GM18505 (cell line): Measurements from ENCODE around the gene AMIGO3.

Source experiments
- ATAC-seq: cut with Tn5 transposase; IDR thresholded peaks from one replicate; pipeline ENCODE4 v1.9.1; 2021; ENCODE audit not compliant: unreplicated experiment
- POLR2A ChIP-seq: IDR thresholded peaks from 4 replicates; pipeline ENCODE4 v1.6.1; 2011; ENCODE audit warnings: borderline replicate concordance; ENCODE audit not compliant: insufficient read depth, insufficient read length; ENCODE audit errors: extremely low read depth

AMIGO3 gene

DNA sequence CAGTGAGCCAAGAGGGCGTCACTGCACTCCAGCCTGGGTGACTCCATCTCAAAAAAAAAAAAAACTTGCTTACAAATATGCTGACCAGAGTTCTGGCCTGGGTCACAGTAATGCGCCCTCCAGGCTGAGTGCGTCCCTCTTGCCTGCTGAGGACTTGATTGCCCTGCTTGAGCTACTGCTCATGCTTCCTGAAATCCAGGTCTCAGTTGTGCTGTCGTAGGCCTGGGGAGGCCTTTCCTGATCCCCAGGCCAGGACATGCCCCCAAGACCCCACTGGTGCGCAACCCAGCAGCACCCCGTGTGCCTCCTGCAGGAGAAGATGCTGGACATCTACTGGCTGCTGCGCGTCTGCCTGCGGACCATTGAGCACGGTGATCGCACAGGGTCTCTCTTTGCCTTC lies 7.3 kb downstream of the AMIGO3 start:
- no peak for TF ChIP-seq POLR2A
- no peak for ATAC-seq

GRCh38 chr3:49711489-49711888 lies 8.0 kb downstream of the AMIGO3 start:
- ATAC-seq: no peak
- TF ChIP-seq POLR2A: no peak

GRCh38 chr3:49709852-49710251 lies 9.6 kb downstream of the AMIGO3 start:
- ATAC-seq: no peak
- TF ChIP-seq POLR2A: no peak

DNA sequence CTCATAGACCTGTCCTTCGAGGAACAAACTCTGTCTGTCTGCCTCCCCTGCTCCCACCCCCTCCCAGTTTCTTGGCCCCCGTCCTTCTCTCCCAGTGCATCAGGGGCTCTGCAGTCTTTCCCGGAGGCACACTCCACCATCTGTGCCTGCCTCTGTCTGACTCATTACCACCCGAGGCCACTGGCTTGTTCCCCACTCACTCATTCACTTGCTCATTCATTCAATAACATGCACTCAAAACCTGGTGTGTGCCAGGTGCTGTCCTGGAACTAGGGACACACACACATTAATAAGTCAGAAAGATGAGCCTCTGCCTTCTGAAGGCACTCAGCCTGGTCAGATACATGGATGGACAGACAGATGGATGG lies 12.4 kb downstream of the AMIGO3 start:
- TF ChIP-seq POLR2A: no peak

GRCh38 chr3:49706456-49707112 lies 12.9 kb downstream of the AMIGO3 start:
- TF ChIP-seq POLR2A: no peak
- no peak for ATAC-seq

More for the DNA sequence above, 12.4 kb downstream of the AMIGO3 start:
- no peak for ATAC-seq

DNA sequence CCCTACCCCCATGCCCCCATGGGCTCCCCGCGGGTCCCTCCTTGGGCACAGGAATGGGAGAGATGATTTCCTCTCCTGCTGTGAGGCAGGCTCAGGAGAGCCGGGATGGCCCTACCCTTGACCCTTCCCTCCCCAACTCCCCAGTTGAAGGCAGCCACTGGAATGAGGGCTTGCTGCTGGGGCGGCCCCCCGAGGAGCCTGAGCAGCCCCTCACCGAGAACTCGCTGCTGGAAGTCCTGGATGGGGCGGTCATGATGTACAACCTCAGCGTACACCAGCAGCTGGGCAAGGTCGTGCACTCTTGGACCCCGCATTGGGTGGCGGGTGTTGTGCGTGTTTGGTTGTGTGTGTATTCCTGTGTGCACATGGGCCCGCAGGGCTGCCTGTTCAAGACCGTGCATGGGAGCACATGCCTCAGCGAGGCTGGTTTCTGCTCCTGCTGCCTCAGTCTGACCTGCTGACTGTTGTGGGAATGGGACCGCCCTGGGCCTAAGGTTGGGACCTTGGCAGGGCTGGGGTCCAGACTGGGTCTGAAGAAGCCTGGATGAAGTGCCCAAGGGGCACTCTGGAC lies 14.0 kb downstream of the AMIGO3 start:
- ATAC-seq: no peak
- no peak for TF ChIP-seq POLR2A

DNA sequence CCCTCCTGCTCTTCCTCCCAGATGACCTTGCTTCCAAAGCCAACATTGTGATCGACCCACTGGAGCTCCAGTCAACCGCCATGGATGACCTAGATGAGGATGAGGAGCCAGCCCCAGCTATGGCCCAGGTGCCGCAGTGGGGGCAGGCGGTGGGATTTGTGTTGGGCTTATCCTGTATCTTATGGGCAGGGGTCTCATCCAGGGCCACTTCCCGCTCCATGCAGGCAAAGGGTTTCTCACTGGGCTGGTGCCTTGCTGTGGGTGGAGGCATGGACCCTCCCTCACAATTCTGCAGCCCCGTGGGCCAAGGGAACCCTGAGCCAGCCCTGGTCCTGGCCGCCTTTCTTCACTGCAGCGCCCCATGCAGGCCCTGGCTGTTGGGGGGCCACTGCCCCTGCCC lies 14.9 kb downstream of the AMIGO3 start:
- TF ChIP-seq POLR2A: no peak
- ATAC-seq: no peak

DNA sequence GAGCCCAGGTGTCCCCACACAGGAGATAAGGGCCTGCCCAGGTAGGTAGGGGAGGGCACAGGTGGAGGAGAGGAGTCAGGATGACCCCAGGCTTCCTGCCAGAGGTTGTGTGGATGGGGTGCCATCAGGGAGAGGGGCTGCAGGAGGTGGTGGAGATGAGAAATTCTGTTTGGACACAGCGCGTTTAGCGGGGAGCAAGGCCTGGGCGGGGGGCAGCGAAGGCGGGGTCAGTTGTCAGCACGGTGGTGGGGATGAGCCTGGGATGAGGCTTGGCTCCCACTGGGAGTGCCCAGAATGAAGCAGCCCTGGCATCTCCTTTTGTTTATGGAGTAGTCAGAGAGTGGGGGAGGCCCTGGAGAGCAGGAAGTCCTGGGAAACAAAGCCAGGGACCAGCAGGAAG lies 15.5 kb downstream of the AMIGO3 start:
- TF ChIP-seq POLR2A: no peak
- no peak for ATAC-seq

DNA sequence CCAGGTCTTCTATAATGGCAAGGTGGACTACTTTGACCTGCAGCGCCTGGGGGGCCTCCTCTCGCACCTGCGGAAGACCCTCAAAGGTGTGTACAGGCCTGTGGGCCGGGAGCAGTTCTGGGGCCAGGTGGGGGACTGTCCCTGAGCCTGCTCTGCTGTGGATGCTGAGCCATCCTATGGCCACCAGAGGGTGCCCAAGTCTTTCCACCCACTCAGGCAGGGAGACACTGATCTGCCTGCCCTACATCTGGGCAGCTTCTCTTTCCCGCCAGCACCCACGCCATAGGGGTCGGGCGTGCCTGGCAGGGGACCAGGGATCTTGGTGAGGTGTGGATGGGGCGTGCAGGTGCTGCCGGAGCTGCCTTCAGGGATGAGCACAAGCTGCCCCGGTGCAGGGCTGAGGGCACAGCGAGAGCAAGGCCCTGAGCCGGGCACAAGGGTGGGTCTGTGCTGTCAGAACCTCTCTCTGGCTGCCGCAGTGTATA lies 16.0 kb downstream of the AMIGO3 start:
- TF ChIP-seq POLR2A: no peak
- no peak for ATAC-seq

- no peak for TF ChIP-seq POLR2A
These were observed 16.8 kb downstream of the AMIGO3 start for GRCh38 chr3:49702672-49703071.

GRCh38 chr3:49701388-49702077 lies 18.0 kb downstream of the AMIGO3 start:
- no peak for ATAC-seq
- no peak for TF ChIP-seq POLR2A

More at GRCh38 chr3:49702672-49703071, 16.8 kb downstream of the AMIGO3 start:
- no peak for ATAC-seq

- TF ChIP-seq POLR2A: no peak
- no peak for ATAC-seq
These were observed 18.9 kb downstream of the AMIGO3 start for GRCh38 chr3:49700453-49701128.

GRCh38 chr3:49700014-49700413 lies 19.5 kb downstream of the AMIGO3 start:
- no peak for TF ChIP-seq POLR2A
- ATAC-seq: no peak
